ENCODE measurements around the gene OLA1.
A peak's percentile ranks its signal among the peaks of the same experiment; 100 is the strongest.

OLA1 gene

DNA sequence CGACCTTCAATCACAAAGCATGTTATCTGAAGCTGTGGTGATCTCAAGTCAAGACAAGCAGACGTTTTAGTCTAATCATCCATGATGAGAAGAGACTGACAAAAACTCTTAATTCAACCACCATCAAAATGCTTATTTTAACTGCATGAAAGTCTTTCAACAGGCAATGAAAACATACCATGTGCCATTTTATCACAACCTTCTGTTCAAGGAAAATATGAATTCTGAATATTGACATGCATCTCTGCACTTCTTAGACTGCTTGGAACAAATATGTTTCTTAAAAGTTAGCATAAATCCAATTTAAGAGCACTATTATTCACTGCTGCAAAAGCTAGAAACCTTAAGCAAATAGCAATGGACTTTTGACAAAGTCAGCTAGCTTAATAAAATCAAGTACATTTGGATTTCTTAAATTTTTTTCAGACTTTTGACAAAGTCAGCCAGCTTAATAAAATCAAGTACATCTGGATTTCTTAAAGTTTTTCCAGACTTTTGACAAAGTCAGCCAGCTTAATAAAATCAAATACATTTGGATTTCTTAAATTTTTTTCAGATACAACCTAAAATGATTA lies 70.9 kb downstream of the OLA1 start:
- no peak for DNase-seq

DNA sequence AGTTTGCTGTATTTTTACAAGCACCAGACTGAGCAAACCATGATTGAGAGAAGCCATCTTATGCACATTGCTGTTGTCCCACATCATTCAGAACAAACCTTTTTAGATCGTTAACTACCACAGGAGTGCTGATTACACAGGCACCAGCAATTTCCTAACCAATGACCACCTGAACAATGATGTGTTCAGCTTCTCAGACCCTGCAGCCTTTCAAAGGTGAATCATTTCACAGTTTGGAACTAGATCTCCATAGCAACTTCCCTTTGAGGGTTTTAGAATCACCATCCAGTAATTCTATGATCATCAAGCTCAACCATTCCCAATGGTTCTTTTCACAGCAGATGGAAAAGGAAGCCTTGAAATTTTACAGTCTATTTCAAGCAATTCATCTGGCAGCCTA lies 71.4 kb downstream of the OLA1 start:
- no peak for DNase-seq

DNA sequence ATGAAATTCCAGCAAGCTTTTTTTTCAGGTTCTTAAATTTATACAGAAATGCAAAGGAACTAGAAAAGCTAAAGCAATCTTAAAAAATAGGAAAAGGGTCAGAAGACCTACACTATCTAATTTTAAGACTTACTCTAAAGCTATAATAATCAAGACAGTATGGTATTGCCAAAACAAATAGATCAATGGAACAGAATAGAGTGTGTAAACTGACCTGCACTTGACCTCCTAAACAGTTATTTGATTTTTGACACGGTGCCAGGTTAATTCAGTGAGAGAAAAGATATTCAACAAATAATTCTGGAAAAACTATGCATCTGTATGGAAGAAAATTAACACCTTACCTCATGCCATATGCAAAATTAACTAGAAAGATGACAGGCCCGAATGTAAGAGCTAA lies 73.6 kb downstream of the OLA1 start:
- no peak for DNase-seq

DNA sequence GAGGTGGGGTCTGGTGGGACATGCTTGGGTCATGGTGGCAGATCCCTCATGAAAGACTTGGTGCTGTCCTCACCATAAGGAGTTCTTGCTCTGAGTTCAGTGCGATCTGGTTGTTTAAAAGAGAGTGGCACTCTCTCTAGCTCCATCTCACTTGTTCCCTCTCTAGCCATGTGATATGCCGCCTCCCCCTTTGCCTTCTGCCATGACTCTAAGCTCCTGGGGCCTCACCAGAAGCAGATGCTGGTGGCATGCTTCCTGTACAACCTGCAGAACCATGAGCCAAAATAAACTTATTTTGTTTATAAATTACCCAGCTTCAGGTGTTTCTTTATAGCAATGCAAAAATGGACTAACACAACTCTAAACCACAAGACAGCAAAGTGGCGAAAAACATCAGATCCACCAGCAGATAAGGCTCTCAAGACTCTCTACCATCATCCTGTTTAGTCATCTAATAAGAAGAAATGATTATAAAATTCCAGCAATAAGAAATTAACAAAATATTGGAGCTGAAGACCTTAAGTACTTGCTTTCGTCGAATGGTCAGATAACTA lies 75.5 kb downstream of the OLA1 start:
- DNase-seq, result no peak

DNA sequence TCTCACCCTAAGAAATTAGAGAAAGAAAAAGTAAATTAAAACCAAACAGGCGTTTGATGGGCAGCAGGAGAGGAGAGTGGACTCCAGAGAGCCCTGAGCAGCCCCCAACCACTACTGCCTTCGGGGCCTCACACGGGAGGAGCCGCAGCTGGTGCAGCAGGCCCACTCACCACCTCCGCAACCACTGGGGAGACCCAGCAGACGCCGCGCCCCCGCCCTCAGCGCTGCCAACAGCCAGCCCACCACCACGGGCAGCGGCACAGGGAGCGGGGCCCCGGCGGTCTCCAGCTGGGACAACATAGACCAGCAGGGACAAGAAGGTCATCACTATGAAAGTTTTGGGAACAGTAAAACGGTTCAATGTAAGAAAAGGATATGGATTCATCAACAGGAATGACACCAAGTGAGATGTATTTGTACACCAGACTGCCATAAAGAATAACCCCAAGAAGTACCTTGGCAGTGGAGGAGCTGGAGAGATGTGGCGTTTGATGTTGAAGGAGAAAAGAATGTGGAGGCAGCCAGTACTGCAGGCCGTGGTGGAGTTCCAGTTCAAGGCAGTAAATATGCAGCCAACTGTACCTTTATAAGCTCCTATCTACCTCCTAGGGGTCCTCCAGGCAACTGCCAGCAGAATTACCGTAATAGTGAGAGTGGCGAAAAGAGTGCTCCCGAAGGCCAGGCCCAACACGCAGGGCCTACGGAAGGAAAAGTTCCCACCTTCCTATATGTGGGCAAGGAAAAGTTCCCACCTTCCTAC lies 76.5 kb downstream of the OLA1 start:
- no peak for DNase-seq

DNA sequence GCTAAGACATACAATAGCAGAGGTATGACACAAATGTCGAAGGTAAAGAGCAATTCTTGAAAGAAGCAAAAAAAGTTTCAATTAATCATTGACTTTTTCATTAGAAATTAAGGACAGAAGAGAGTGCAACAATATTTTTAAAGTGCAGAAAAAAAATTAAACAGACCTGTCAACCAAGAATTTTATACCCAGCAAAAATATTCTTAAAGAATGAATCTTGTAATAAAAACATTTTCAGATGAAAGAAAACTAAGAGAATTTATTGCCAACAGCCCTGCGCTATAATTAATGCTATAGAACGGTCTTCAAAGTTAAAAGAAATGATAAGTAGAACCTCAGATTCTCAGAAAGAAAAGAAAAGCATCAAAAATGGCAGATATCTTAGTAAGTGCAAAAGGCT lies 79.0 kb downstream of the OLA1 start:
- no peak for DNase-seq

DNA sequence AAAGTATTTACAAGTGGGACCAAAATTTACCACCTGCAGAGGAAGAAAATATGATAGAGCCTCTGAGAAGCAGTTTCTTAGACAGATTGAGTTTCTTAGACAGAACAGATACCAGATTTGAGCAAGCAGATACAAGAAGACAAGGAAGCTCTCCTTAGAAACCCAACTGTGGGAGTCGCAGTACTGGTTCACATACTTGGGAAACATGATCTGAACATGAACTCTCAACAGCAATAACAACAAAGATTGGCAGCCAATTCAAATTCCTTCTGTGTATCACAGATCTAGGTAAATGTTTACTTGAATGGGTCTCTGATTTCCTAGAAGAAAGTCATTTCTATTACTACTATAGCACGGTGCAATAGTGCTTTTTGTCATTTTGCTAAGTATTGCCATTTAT lies 82.1 kb downstream of the OLA1 start:
- no peak for DNase-seq

DNA sequence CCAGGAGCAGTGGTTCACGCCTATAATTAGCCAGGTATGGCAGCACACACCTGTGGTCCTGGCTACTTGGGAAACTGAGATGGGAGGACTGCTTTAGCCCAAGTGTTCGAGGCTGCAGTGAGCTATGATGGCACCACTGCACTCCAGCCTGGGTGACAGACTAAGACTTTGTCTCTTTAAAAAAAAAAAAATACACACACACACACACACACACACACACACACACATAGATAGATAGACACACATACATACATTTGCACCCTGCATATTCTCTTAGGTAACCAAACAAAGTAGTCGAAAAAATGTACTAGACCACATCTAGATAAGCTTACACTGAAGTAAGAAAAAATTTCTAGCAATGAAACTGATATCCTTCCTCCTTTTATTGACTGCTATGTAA lies 86.8 kb downstream of the OLA1 start:
- DNase-seq, result no peak

DNA sequence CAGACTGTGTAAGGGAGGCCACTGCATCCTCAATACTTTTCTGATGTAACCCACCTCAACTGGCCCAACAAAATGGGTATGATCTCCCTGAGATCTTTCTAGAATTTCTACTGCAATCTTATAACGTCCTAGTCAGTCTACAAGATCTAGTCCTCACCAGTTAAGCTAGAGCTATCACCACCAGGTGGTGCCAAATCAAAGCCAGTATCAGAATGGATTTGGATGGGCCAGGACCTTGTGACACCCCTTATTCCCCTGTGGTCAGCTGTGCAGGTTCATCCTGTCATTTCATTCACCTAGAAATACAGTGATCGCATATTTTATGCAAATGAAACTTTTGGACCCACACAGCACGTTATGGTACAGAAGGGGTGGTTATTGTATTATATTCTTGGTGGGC lies 90.3 kb downstream of the OLA1 start:
- DNase-seq, result peak in 3 of 14 donors; percentile 0 to 7 (median 2)

DNA sequence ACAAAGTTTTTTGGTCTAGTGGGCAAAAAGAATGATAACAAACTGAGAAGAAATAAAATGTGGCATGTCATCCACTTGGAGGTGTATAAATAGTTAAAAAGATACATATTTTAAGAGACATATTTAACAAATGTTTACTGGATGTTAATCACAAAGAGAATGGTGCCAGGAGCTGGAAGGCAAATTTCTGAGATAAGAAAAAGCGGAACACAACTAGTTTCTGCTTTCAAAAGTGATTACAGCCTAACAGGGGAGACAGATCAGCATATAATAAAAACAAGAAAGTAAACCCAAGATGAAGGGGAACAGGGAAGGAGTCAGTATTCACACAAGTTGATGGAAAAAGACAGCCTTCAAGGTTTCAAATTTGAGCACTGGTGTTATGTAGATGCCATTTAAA lies 91.3 kb downstream of the OLA1 start:
- DNase-seq, result no peak

DNA sequence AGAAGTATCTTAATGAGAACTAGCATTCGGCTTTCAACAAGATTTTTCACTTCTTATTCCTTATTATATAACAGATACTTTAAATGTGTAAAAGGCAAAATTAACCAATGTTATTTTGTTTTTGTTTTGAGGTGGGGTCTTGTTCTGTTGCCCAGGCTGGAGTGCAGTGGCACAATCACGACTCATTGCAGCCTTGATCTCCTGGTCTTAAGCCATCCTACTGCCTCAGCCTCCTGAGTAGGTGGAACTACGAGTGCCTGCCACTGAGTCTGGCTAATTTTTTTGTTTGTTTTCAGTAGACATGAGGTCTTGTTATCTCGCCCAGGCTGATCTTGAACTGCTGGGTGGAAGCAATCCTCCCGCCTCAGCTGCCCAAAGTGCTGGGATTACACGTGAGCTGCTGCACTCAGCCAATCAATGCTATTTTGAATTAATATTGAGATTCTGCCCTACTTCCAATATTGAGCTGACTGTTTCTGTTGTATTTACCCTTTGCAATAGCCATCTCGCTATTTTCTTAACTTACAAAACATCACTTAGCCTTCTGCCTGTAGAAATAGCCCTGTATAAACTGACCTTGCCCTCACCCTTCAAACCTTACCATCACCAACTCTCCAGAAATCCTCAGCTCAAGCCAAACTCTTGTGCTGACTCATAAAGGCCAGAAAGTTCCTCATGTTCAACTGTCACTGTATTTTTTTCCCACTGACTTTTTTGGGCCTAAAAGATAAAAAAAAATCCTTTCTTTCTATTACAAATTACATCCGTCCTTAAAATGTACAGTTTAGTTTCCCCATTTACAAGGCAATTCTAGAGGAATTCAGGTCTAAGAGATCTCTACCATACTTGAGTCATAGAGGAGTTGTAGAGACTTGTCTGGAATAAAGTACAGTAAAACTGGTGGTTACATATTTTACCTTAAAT lies 94.3 kb downstream of the OLA1 start:
- DNase-seq, result no peak

DNA sequence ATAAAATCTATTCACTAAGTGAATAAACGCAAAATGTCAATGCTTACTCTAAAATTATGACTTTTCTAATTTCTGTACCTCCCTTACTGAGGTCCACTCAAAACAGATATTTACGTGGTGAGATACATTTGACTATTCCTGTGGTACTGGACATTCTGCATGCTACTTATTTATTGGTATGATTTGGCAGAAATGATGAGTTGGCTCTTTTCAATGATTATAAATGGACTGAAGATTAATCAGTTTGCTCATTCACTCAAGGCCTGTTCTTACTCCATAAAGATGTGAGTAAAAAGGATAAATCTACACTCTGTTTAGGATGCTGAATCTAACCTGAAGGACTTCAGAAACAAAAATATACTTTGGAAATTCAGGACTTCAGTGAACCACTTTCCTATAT lies 98.8 kb downstream of the OLA1 start:
- DNase-seq, result no peak

DNA sequence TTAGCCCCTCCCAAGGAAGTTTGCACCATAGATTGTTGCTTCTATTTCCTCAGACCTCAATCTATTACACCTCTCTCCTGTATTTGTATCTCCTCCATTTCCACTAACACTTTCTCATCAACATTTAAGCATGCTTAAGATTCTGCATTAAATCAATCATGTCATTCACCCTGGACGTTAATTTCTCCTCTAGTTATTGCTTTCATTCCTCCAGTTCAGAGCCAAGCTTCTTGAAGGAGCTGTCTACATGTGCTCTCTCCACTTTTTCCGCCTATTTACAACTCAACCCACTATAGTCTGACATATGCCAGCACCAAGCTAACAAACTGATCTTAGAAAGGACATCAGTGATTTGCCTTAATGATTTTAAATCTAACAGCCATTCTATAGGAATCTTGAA lies 99.5 kb downstream of the OLA1 start:
- DNase-seq, result no peak

DNA sequence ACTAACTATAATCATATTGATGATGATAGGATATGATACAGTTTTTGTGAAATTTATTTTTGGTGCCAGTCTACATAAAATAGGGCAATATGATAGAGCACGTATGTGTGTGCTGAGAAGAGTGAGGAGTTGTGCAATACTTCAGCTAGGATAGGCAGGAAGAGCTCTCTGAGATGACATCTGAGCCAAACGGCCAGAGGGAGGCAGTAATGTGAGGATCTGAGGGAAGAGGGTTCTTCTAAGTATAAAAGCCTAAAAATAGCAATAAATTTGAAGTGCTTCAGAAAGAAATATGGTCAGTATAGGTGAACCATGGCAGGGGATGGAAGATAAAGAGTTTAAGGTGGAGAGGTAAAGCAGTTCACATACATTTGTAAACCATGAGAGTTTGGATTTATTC lies 102.5 kb downstream of the OLA1 start:
- DNase-seq, result no peak

DNA sequence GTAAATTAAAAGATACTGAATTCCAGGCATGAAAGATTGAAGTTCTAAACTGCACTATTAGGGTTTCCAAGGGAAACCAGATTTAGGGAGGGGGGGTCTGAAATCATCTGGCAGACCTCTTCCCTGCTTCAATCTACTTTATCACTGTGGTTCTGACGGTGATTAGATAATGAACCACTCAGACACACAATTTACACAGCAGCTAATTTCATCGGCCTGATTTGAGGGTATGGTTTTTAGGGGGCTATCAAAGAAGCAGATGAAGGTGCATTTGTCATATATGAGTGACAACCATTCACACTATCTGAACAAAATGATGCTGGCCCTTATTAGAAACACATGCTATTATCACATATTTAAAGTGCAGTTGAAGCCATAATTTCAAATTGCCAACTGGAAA lies 106.0 kb downstream of the OLA1 start:
- DNase-seq, result no peak

DNA sequence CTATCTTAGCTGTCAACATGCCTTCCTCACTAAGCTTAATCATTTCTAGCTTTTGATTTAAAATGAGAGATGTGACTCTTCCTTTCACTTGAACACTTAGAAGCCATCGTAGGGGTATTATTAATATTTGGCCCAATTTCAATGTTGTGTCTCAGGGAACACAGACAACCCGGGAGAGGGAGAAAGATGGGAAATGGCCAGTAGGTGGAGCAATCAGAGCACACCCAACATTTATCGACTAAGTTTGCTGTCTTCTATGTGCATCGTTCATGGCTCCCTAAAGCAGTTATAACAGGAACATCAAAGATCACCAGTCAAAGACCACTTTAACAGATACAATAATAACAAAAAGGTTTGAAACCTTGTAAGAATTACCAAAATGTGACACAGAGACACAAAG lies 110.2 kb downstream of the OLA1 start:
- no peak for DNase-seq

DNA sequence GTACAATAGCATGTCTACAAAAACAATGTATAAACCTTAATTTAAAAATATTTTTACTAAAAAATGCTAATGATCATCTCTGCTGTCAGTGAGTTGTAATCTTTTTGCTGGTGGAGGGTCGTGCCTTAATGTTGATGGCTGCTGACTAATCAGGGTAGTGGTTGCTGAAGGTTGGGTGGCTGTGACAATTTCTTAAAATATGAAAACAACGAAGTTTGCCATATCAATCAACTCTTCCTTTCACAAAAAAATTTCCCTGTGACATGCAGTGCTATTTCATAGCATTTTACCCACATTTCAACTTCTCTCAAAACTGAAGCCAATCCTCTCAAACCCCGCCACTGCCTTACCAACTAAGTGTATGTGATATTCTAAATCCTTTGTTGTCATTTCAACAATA lies 112.4 kb downstream of the OLA1 start:
- no peak for DNase-seq

DNA sequence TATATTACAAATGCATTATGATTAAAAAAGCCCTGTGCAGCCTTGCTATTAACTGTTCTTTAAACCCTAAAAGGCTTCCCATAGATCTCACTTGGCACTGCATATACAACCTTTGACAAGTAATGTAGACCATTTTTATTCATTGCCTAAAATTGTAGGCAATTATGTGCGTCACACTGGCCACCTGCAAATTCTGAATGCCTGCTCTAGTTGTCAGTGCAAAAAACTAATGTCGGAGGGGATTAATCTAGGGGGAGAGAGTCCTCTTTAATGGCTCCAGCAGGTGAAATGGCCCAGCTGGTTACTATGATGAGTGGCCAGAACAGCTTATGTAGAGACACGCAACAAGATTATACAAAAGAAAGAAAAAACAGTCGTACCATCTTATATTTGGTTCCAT lies 123.2 kb downstream of the OLA1 start:
- no peak for DNase-seq

DNA sequence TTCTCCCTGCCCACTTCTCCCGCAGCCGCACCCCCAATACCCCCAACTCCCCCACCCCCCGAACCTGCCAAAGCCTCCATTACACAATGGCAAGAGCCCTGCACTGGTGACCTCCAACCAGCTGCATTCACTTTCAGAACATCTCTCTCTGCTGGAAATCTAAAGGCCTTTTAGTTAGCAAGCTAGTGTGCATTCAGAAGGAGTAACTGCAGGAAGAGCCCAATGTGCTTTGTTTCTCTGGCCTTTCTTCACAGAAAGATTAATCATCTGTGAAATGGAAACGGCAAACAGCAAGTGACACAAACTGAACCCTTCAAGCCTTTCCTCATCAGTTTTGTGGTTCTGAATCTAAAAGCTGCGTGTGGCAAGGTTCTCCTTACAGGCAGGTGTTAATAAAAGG lies 124.2 kb downstream of the OLA1 start:
- DNase-seq, result peak in 1 of 14 donors; percentile 2

DNA sequence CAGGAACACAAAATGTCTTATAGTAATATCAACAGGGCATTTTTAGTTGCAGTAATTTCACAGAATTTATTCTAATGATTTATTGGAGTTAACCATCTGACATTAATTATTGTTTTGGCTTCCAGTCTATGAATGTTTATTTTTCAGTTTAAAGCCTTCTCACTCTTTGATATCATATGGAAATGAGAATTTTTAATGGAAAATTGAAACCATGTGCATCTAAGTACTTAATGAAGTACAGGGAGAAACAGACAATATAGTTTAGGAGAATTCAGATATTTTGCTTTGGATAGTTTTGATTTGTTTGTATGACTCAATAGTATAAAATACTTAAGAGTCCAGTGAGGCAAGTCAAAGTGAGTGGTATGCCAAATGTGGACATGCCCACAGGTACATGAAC lies 126.1 kb downstream of the OLA1 start:
- DNase-seq, result no peak

DNA sequence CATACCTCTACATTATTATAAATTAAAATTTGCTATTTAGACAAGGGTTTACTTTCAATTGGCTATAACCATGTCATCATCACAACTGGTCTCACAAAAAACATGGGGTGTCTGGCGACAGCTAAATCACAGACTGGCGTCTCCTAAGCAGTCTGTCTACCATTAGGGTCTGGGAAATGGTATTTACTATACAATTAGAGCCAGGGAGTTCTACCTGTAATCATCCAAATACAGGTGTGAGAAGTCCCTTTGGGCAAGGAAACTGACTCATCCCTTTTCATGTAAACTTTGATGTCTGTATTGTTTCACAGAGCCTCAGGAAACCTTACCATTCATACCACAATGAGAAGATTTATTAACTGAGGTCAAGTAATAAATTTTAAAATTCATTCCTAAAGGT lies 126.7 kb downstream of the OLA1 start:
- DNase-seq, result no peak

DNA sequence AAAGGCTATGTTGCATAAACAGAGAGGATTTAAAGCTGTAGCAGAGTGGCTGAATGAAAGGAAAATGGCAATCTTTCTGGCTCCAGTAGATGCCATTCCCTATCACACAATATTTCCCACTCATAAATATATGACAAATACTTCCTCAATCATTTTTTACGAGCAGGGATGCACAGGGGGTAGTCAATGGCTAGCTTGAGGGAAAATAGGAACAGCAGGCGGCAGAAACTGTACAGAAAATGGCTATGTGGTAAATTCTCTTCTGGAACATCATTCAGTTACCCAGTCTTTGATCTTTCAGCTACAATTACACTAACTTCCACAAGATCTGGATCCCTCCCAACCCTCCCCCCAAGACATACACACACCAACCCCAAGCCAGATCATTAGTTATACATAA lies 127.2 kb downstream of the OLA1 start:
- no peak for DNase-seq

DNA sequence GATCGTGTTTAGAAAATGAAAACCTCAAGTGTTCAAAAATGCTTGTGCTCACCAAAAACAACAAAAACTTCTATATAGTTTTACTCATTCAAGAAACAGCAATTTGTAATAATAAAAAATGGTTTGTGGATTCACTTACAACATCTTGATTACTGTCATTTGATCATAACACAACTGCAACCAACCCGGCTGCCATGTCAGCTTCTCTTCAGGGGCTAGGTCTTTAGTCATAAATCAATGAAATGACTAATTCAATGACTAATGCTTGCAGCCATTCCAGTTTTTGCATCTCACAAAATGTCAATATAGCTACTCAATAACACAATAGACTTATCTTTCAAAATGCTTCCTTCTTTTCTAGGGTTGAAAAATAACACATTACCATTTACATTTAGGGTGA lies 128.0 kb downstream of the OLA1 start:
- DNase-seq, result no peak

Measured in C1 segment of cervical spinal cord (tissue), 14 donors.